ENCODE results near the gene ARL14EP. TPM values are rescaled to one million over a fixed set of nuclear protein-coding genes. Genes with fewer than 3 reads are reported as not detected.

The ARL14EP gene
- total RNA-seq, 1 experiment from 2014 or later = 15.3 TPM

- no peak for TF ChIP-seq GRHL2 (CRISPR knock-in tag; IDR thresholded peaks at IDR 0.05; ENCODE audit: insufficient replicate concordance, severe bottlenecking)
- TF ChIP-seq, protein P1, sequence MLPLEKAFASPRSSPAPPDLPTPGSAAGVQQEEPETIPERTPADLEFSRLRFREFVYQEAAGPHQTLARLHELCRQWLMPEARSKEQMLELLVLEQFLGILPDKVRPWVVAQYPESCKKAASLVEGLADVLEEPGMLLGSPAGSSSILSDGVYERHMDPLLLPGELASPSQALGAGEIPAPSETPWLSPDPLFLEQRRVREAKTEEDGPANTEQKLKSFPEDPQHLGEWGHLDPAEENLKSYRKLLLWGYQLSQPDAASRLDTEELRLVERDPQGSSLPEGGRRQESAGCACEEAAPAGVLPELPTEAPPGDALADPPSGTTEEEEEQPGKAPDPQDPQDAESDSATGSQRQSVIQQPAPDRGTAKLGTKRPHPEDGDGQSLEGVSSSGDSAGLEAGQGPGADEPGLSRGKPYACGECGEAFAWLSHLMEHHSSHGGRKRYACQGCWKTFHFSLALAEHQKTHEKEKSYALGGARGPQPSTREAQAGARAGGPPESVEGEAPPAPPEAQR (CRISPR knock-in tag; IDR thresholded peaks at IDR 0.05) = no peak
These were observed 27.0 kb downstream of the ARL14EP start (continued) for GRCh38 chr11:30349885-30350284.

DNA sequence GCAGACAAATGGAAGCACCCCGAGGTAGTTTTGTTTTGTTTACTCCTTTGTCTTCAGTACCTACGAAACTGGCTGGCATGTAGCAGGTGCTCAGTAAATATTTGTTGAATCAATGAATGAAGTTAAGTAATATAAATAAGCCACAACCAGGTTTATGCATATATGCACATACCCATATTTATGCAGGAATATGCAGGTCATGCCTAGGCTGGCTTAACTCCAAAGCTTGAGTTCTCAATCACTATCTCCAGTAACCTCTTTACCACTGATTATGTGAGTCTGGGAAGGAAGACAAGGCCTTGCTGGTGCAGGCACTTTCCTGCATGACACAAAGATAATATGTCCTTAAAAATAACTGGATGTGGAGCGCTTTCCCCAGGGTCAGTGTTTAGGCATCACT is 27.5 kb downstream of the ARL14EP start:
- Mint-ChIP-seq H3K4me3 (no peak overlapping the region), H3K4me1 (peaks cover 9% of the 10 kb centered on the region), H3K9me3 (peaks cover 8% of the 10 kb centered on the region), H3K36me3 (no peaks in the 10 kb centered on the region), H3K27ac (no peak overlapping the region), H3K27me3 (ENCODE audit: low read depth) (no peaks in the 10 kb centered on the region)
- no peak for TF ChIP-seq HMGA2 (CRISPR knock-in tag; IDR thresholded peaks at IDR 0.05)
- TF ChIP-seq, protein P2, sequence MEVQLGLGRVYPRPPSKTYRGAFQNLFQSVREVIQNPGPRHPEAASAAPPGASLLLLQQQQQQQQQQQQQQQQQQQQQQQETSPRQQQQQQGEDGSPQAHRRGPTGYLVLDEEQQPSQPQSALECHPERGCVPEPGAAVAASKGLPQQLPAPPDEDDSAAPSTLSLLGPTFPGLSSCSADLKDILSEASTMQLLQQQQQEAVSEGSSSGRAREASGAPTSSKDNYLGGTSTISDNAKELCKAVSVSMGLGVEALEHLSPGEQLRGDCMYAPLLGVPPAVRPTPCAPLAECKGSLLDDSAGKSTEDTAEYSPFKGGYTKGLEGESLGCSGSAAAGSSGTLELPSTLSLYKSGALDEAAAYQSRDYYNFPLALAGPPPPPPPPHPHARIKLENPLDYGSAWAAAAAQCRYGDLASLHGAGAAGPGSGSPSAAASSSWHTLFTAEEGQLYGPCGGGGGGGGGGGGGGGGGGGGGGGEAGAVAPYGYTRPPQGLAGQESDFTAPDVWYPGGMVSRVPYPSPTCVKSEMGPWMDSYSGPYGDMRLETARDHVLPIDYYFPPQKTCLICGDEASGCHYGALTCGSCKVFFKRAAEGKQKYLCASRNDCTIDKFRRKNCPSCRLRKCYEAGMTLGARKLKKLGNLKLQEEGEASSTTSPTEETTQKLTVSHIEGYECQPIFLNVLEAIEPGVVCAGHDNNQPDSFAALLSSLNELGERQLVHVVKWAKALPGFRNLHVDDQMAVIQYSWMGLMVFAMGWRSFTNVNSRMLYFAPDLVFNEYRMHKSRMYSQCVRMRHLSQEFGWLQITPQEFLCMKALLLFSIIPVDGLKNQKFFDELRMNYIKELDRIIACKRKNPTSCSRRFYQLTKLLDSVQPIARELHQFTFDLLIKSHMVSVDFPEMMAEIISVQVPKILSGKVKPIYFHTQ (CRISPR knock-in tag; IDR thresholded peaks at IDR 0.05) = no peak
- no peak for TF ChIP-seq ZBTB43 (CRISPR knock-in tag; IDR thresholded peaks at IDR 0.05)
- no peak for TF ChIP-seq ETV6 (CRISPR knock-in tag; IDR thresholded peaks at IDR 0.05)
- no peak for TF ChIP-seq FOXJ3 (CRISPR knock-in tag; IDR thresholded peaks at IDR 0.05; ENCODE audit: borderline replicate concordance)
- TF ChIP-seq GRHL2 (CRISPR knock-in tag; IDR thresholded peaks at IDR 0.05; ENCODE audit: insufficient replicate concordance, severe bottlenecking) = no peak
- TF ChIP-seq, protein P3, sequence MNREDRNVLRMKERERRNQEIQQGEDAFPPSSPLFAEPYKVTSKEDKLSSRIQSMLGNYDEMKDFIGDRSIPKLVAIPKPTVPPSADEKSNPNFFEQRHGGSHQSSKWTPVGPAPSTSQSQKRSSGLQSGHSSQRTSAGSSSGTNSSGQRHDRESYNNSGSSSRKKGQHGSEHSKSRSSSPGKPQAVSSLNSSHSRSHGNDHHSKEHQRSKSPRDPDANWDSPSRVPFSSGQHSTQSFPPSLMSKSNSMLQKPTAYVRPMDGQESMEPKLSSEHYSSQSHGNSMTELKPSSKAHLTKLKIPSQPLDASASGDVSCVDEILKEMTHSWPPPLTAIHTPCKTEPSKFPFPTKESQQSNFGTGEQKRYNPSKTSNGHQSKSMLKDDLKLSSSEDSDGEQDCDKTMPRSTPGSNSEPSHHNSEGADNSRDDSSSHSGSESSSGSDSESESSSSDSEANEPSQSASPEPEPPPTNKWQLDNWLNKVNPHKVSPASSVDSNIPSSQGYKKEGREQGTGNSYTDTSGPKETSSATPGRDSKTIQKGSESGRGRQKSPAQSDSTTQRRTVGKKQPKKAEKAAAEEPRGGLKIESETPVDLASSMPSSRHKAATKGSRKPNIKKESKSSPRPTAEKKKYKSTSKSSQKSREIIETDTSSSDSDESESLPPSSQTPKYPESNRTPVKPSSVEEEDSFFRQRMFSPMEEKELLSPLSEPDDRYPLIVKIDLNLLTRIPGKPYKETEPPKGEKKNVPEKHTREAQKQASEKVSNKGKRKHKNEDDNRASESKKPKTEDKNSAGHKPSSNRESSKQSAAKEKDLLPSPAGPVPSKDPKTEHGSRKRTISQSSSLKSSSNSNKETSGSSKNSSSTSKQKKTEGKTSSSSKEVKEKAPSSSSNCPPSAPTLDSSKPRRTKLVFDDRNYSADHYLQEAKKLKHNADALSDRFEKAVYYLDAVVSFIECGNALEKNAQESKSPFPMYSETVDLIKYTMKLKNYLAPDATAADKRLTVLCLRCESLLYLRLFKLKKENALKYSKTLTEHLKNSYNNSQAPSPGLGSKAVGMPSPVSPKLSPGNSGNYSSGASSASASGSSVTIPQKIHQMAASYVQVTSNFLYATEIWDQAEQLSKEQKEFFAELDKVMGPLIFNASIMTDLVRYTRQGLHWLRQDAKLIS (CRISPR knock-in tag; IDR thresholded peaks at IDR 0.05; ENCODE audit: borderline replicate concordance) = no peak
- TF ChIP-seq CREM (CRISPR knock-in tag; IDR thresholded peaks at IDR 0.05) = no peak
- TF ChIP-seq, protein P4, sequence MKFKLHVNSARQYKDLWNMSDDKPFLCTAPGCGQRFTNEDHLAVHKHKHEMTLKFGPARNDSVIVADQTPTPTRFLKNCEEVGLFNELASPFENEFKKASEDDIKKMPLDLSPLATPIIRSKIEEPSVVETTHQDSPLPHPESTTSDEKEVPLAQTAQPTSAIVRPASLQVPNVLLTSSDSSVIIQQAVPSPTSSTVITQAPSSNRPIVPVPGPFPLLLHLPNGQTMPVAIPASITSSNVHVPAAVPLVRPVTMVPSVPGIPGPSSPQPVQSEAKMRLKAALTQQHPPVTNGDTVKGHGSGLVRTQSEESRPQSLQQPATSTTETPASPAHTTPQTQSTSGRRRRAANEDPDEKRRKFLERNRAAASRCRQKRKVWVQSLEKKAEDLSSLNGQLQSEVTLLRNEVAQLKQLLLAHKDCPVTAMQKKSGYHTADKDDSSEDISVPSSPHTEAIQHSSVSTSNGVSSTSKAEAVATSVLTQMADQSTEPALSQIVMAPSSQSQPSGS (CRISPR knock-in tag; IDR thresholded peaks at IDR 0.05; ENCODE audit: borderline replicate concordance, low read depth) = no peak
- no peak for TF ChIP-seq MAX (CRISPR knock-in tag; IDR thresholded peaks at IDR 0.05)
- no peak for TF ChIP-seq ZNF532 (CRISPR knock-in tag; IDR thresholded peaks at IDR 0.05; ENCODE audit: borderline replicate concordance)
- no peak for TF ChIP-seq ZNF219 (CRISPR knock-in tag; IDR thresholded peaks at IDR 0.05; ENCODE audit: borderline replicate concordance)
- no peak for TF ChIP-seq KAT7 (CRISPR knock-in tag; IDR thresholded peaks at IDR 0.05; ENCODE audit: borderline replicate concordance)
- DNase-seq (ENCODE audit: low spot score) = no peak
- ChIA-PET POLR2A (no interaction called here), CTCF (interaction anchor here (2.7 kb wide), 1 partner anchor 564 kb away, joined by 6 read pairs; no protein-coding TSS in a partner anchor)
- ATAC-seq = no peak

Data from WTC11 (cell line).